Measurements from ENCODE around the gene MTCL1. TPM values are rescaled to one million over a fixed set of nuclear protein-coding genes. Genes with fewer than 3 reads are reported as not detected.

MTCL1 gene
- total and polyA plus RNA-seq, 9 of the 15 experiments (the other 6 are each of a cell fraction or from before 2014, with no cell fraction given), result 0.21 to 7.4 (median 3.7) TPM

- Histone ChIP-seq H3K4me3 (no peak overlapping the region), H3K4me1 (replicated peaks in 1 of 2; ENCODE audit: control insufficient read depth in 2 of 2, insufficient read depth in 2 of 2, low read length in 2 of 2) (no peaks in the 10 kb centered on the region), H3K9ac (ENCODE audit: insufficient read depth in 1 of 2, low read depth in 2 of 2, low read length in 2 of 2) (no peak overlapping the region), H3K9me3 (replicated peaks; ENCODE audit: control insufficient read depth, insufficient read depth, low read depth, low read length) (no peaks in the 10 kb centered on the region), H4K20me1 (replicated peaks; ENCODE audit: control insufficient read depth, insufficient read depth, low read length) (no peaks in the 10 kb centered on the region), H3K27ac (ENCODE audit: extremely low read depth, low read depth, low read length) (no peak overlapping the region), H3K36me3 (ENCODE audit: control insufficient read depth, insufficient read depth, low read length) (no peaks in the 10 kb centered on the region), H3K79me2 (ENCODE audit: control insufficient read depth, insufficient read depth, low read length) (no peaks in the 10 kb centered on the region), H3K9me1 (ENCODE audit: control insufficient read depth, insufficient read depth, low read length) (no peaks in the 10 kb centered on the region), H3K4me2 (ENCODE audit: insufficient read depth, low read length) (no peak overlapping the region), H3K27me3 (ENCODE audit: control insufficient read depth in 2 of 2, insufficient read depth in 2 of 2, low read length in 2 of 2) (peaks cover 37 to 60% of the 10 kb centered on the region in 2 experiments), H2AFZ (ENCODE audit: low read depth, low read length) (no peak overlapping the region)
- POLR2A ChIA-PET, result interaction anchor here (1.2 kb wide), 1 partner anchor 9 kb away, joined by 4 read pairs; no protein-coding TSS in a partner anchor
- TF ChIP-seq SAFB (IDR thresholded peaks at IDR 0.05; ENCODE audit: borderline replicate concordance, low read depth, low read length), result no peak
- TF ChIP-seq RFX1 (IDR thresholded peaks at IDR 0.05), result peak; percentile 38
- TF ChIP-seq NR2C1 (IDR thresholded peaks at IDR 0.05), result no peak
- no peak for TF ChIP-seq NR2C1 (tag; IDR thresholded peaks at IDR 0.05)
- TF ChIP-seq WHSC1 (IDR thresholded peaks at IDR 0.05; ENCODE audit: low read length), result no peak
- TF ChIP-seq BCOR (IDR thresholded peaks at IDR 0.05), result no peak
- TF ChIP-seq NCOR1 (IDR thresholded peaks at IDR 0.05), result no peak
- no peak for TF ChIP-seq HMBOX1 (IDR thresholded peaks at IDR 0.05)
- TF ChIP-seq ZNF184 (CRISPR knock-in tag; IDR thresholded peaks at IDR 0.05), result no peak
- 0 out of 4 replicates have a peak, but pooled peaks of 1 of the 2 experiments have one; percentile 22 for TF ChIP-seq ZNF639 (CRISPR knock-in tag; conservative IDR thresholded peaks at IDR 0.05 in 1 of 2, IDR thresholded peaks at IDR 0.05 in 1 of 2)
- TF ChIP-seq NFATC3 (IDR thresholded peaks at IDR 0.05), result no peak
- TF ChIP-seq, protein P1, sequence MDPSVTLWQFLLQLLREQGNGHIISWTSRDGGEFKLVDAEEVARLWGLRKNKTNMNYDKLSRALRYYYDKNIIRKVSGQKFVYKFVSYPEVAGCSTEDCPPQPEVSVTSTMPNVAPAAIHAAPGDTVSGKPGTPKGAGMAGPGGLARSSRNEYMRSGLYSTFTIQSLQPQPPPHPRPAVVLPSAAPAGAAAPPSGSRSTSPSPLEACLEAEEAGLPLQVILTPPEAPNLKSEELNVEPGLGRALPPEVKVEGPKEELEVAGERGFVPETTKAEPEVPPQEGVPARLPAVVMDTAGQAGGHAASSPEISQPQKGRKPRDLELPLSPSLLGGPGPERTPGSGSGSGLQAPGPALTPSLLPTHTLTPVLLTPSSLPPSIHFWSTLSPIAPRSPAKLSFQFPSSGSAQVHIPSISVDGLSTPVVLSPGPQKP (CRISPR knock-in tag; IDR thresholded peaks at IDR 0.05), result no peak
- TF ChIP-seq ATF1 (CRISPR knock-in tag; IDR thresholded peaks at IDR 0.05), result no peak
- TF ChIP-seq ATF1 (tag; IDR thresholded peaks at IDR 0.05), result peak; percentile 27; the same call in 1 of the 2 replicates
- TF ChIP-seq, protein P2, sequence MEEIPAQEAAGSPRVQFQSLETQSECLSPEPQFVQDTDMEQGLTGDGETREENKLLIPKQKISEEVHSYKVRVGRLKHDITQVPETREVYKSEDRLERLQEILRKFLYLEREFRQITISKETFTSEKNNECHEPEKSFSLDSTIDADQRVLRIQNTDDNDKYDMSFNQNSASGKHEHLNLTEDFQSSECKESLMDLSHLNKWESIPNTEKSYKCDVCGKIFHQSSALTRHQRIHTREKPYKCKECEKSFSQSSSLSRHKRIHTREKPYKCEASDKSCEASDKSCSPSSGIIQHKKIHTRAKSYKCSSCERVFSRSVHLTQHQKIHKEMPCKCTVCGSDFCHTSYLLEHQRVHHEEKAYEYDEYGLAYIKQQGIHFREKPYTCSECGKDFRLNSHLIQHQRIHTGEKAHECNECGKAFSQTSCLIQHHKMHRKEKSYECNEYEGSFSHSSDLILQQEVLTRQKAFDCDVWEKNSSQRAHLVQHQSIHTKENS (CRISPR knock-in tag; IDR thresholded peaks at IDR 0.05), result no peak
- DNase-seq (ENCODE audit: extremely low read depth in 1 of 4, low spot score in 3 of 4) (no peak), ATAC-seq (no peak), FAIRE-seq (no peak)
- intact Hi-C loops (cut with micrococcal nuclease), result no loop called here
- in situ Hi-C loops (cut with MboI), result no loop called here
- BruUV-seq (replicated peaks), result no TSS peak
- 13% methylated on average over 16 of the region's 16 CpGs for WGBS (ENCODE audit: insufficient coverage, low coverage, missing lambda C conversion rate)
- CTCF ChIA-PET (ENCODE audit: low intra/inter-chr PET ratio), result no interaction called here
Observed at GRCh38 chr18:8844721-8845148, 139.4 kb downstream of the MTCL1 start.

Data from K562 (cell line).